DLD1 (cell line): Measurements from ENCODE around the gene POU2AF2.
"Not testable (repeated sequence)": the region's sequence is repeated elsewhere in the genome, so short reads cannot be mapped to it uniquely, and the experiment has no call there.

ENCODE experiments used
- in situ Hi-C: cut with HindIII; loops from 2 replicates; pipeline ENCODE4 v1.10.0; 2017; ENCODE audit warnings: low sequenced_read_pairs

The POU2AF2 gene

DNA sequence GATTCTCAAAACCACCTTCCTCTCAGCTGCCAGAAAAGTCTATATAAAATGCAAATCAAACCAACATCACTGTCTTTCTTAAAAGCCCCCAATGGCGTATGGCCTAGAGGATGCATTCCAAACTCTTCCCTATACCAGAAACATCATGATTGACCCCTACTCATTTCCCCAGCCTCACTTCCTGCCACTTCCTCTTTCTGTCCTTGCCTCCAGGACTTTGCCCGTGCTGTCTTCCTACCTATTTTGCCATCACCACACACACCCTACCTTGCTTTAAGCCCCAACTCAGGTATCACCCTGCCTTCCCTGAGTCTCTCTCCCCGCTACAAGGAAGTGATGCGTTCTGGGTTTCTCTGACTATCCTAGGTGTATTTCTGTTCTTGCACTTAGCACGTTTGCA lies 8.1 kb downstream of the POU2AF2 start:
- in situ Hi-C loops = no loop called here

DNA sequence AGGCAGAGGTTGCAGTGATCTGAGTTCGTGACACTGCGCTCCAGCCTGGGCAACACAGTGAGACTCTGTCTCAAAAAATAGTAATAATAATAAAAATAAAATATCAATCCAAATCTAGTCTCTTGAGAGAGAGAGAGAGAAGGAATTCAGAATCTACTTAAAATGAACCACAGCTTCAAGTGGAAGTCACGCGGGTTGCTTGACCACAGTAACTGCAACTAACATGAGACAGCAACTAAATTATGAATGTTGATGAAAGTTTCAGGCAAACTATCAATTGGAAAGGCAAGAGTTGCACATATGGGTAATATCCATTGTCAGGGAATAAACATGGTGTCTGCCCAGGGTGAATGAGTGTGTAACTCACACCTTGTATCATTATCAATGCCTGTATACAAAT lies 12.5 kb downstream of the POU2AF2 start:
- in situ Hi-C loops = no loop called here

- in situ Hi-C loops = no loop called here
Measured at GRCh38 chr11:111259896-111260295, 14.4 kb downstream of the POU2AF2 start.

DNA sequence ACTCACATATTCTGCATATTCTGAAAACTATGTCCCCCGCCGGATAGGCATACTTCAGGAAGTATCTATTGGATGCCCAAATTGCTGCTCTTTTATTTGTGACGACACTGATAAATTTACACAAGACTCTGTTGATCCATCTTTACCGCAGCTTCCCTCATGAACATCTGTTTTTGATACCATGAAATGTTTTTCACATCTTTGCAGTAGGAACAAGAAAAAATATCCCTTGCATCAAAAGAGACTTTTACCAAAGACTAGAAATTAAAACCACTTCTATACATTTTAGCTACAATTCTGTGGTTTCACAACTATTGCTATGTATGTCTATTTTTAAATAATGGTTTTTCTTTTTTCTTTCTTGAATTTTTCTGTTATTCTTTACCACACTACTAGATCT lies 15.3 kb downstream of the POU2AF2 start:
- in situ Hi-C loops = no loop called here

- in situ Hi-C loops = no loop called here
Measured at GRCh38 chr11:111264646-111265045, 19.1 kb downstream of the POU2AF2 start.

DNA sequence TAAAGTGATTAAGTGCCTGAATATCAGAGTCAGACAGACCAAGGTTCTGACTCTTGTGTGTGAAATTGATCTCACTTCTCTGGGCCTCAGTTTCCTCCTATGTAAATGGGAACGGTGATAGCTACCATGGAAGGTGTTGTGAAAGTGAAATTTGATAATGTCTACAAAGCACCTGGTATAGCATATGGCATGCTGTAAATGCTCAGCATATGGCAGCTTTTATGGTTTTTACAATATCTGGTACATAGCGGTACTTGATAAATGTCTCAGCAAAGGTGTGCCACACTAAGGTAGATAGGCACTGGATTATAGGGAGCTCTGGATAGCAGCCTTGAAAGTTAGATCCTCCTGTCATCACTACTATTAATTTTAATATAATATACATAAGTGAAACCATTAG lies 19.9 kb downstream of the POU2AF2 start:
- in situ Hi-C loops = no loop called here

DNA sequence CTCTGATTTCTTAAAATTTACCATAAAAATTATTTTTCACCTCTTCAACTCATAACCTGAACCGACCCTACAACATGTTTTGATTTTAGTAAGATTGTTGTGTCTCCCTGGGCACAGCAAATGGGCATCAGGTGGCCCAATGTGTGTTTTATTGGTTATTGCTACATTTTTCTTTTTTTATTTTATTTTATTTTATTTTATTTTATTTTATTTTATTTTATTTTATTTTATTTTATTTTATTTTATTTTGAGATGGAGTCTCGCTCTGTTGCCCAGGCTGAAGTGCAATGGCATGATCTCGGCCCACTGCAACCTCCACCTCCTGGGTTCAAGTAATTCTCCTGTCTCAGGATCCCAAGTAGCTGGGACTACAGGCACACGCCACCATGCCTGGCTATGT lies 22.8 kb downstream of the POU2AF2 start:
- in situ Hi-C loops = not testable (repeated sequence)

DNA sequence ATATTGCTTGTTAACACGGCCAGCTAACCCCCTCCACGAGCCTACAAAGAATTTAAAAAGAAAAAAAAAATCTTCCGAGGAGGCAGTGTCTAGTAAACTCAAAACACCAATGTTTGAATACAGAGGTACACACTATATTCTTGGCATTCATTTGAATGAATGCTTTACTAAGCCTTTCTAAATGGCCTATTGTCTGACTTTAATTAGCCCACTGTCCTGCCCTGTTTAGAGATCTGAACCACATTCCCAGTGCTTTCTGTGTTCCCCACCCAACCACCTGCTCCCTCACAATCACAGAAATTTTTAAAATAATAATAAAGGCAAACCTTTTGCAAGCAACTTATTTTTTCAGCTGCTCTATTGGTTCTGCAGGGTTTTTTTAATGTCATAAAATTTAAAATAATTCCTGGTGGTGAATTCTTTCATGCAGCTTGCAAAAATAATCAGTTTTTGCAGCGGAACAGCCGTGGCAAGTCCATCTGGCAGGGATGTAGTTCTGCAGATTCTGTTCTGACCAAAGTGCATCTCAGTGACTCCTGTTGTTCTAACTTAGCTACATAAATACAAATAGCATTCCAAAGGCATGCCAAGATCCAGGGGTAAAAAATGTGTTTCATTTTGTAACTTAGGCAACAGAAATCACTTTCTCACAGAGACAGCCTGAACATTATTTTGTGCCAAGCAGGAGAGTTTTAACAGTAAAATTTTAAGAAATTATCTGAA lies 23.8 kb downstream of the POU2AF2 start:
- in situ Hi-C loops = no loop called here

DNA sequence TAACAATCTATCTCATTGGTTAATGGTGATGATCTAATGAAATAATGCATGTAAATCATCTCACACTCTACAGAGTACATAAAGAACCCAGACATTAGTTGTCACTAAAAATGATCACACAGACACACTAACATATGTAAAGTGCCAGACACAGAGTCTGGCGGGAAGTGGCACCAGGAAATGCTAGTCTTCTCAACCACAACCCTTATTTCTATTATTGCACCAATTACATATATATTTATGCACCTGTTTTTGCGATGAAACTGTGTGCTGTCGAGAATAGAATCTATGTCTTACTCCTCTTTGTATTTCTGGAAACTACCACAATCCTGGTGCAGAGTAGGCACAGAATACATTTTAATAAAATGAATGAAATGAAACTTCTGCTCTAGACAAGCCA lies 26.9 kb downstream of the POU2AF2 start:
- in situ Hi-C loops = no loop called here

- in situ Hi-C loops = no loop called here
Measured at GRCh38 chr11:111282562-111283075, 37.1 kb downstream of the POU2AF2 start.

GRCh38 chr11:111283945-111284481 lies 38.5 kb downstream of the POU2AF2 start:
- in situ Hi-C loops = no loop called here

GRCh38 chr11:111285189-111286091 lies 39.9 kb downstream of the POU2AF2 start:
- in situ Hi-C loops = no loop called here

GRCh38 chr11:111291764-111292163 lies 46.2 kb downstream of the POU2AF2 start:
- in situ Hi-C loops = no loop called here

GRCh38 chr11:111292408-111292807 lies 46.9 kb downstream of the POU2AF2 start:
- in situ Hi-C loops = not testable (repeated sequence)

- in situ Hi-C loops = no loop called here
Measured at GRCh38 chr11:111296196-111296595, 50.7 kb downstream of the POU2AF2 start.

DNA sequence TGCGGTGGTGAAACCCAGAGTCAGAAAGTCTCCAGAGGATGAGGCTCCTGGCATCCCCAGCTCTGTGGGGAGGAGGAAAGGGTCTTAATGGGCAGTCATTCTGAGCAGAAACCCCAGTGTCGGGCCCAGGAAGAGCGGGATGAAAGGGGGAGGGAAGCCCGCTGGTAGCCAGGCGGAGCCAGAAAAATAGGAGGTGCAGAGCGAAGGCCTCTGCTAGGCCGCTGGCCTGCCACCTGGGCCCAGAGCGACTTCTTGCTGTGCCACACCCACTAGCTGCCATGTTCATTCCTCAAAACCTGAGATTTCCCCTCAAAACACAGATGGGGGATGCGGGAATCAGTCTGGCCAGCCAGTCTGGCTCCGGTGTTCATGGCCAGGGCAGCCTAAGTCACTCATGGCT lies 52.2 kb downstream of the POU2AF2 start:
- in situ Hi-C loops = no loop called here

DNA sequence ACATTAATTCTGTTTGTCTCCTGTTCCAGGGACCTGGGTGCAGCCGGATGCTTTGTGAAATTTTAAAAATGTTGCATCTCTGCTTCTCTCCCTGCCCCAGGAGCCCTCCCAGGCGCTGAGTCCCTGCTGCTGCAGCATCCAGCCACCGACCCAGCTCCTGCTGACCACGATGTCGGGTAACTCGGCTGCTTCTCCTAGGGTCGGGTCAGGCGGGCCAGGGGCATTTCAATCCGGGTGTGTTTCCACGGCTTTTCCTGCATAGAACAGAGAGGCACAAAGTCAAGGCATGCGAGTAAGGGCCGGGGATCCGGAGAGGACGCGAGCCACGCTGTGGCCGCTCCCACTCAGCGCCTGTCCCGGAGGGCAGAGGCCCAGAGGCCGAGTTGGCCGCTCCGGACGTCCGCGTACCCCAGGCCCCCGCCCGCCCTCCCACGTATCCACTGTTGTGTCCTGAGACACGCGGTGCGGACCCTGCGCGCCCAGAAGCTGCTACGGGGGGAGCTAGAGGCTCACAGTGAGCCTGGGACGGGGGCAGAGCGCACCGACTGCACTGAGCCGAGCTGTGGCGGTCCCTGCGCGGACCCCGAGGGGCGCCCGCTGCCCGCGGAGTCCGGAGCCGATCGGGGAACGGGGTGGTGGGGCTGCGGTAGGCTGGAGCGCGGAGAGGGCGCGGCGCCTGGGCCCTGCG lies 53.0 kb downstream of the POU2AF2 start, which contains the start of gene POU2AF3:
TSS of gene POU2AF3 (plus strand) at position 134 of the 688 bp plus-strand sequence. CDS start at position 170, 36 bp downstream.
- in situ Hi-C loops = no loop called here

DNA sequence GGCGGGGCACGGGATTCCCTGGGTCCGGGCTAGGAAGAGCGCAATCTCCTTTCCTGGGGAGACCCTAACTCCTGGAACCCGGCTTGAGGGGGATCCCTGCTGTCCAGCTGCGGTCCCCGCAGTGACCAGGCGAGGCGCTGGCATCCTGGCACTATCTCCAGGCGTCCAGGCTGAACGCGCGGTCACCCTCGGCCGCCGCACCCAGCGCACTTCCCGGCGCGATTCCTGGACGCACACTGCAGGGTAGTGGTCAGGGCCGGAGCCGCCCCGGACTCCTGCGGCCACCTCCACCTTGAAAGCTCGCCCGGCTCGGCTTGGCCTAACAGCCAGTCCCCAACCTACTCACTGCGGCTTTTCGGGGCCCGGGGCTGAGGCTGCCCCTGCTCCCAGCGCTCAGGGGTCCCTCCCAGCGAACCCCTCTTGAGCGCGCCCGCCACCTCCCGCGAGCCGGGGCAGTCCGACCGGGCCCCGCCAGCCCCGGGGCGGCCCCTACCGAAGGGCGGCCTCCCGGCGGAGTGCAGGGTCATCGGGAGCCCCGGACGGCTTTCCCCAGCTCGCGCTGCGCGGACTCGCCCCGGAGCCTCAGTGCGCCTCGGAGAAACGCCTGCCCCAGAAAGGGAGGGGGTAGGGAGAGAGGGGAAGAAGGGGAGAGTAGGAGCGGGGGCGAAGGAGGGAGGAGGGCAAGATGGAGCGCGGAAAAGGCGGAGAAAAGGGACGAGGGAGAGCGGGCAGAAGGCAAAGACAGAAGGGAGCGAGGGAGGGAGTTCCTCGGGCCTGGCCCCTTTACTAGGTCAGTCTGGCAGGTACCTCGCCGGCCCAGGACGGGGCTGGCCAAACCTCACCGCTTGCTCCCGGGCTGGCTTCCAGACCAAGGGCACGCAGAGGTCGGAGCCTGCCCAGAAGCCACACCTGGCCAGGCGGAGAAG lies 53.8 kb downstream of the POU2AF2 start:
- in situ Hi-C loops = no loop called here

- in situ Hi-C loops = no loop called here
Measured at GRCh38 chr11:111300569-111300968, 55.0 kb downstream of the POU2AF2 start.
